ENCODE data around the gene B3GLCT. TPM values are rescaled to one million over a fixed set of nuclear protein-coding genes. Genes with fewer than 3 reads are reported as not detected.

B3GLCT gene
- 19.5 and 22.3 TPM in 2 replicates for total RNA-seq (2014; rRNA removed; shearing (Covaris generic))

- H3K27me3 ChIP-seq (replicated peaks): no peaks in the 10 kb centered on the region
- peaks cover 9% of the 10 kb centered on the region for H3K36me3 ChIP-seq
- peak within 1 kb of the TSS; percentile 88 for H3K27ac ChIP-seq
- H3K9me3 ChIP-seq (replicated peaks): peaks cover 5% of the 10 kb centered on the region; the same call in 1 of the 2 replicates
- H3K4me1 ChIP-seq (replicated peaks): peaks cover 28% of the 10 kb centered on the region
- H3K4me3 ChIP-seq: peak within 1 kb of the TSS; percentile 99
- peak; percentile 68 to 85 for DNase-seq (ENCODE audit: low read depth in 1 of 2, low spot score in 2 of 2)
These were observed at the start of gene B3GLCT for GRCh38 chr13:31199849-31200636. Gene B3GLCT, plus strand, starts transcription at chr13:31199975. Its CDS starts 110 bp downstream, at chr13:31200085.

GRCh38 chr13:31150315-31150985, 49.3 kb upstream of the B3GLCT start:
- Histone ChIP-seq H3K27ac (no peak overlapping the region), H3K9me3 (replicated peaks) (no peaks in the 10 kb centered on the region), H3K4me1 (replicated peaks) (no peaks in the 10 kb centered on the region), H3K36me3 (peaks cover 94% of the 10 kb centered on the region), H3K4me3 (no peak overlapping the region), H3K27me3 (replicated peaks) (no peaks in the 10 kb centered on the region)
- no peak for DNase-seq (ENCODE audit: low read depth in 1 of 2, low spot score in 2 of 2)

- Histone ChIP-seq H3K36me3 (peaks cover 94% of the 10 kb centered on the region), H3K27me3 (replicated peaks) (no peaks in the 10 kb centered on the region), H3K4me3 (no peak overlapping the region), H3K9me3 (replicated peaks) (no peaks in the 10 kb centered on the region), H3K4me1 (replicated peaks) (no peaks in the 10 kb centered on the region), H3K27ac (no peak overlapping the region)
- no peak for DNase-seq (ENCODE audit: low read depth in 1 of 2, low spot score in 2 of 2)
These were observed 47.9 kb upstream of the B3GLCT start for GRCh38 chr13:31151837-31152236.

- H3K4me1 ChIP-seq (replicated peaks): peaks cover 4% of the 10 kb centered on the region; the same call in 1 of the 2 replicates
- no peak overlapping the region for H3K27ac ChIP-seq
- no peak overlapping the region for H3K4me3 ChIP-seq
- no peaks in the 10 kb centered on the region for H3K27me3 ChIP-seq (replicated peaks)
- peaks cover 89% of the 10 kb centered on the region for H3K36me3 ChIP-seq
- no peaks in the 10 kb centered on the region for H3K9me3 ChIP-seq (replicated peaks)
- DNase-seq (ENCODE audit: low read depth in 1 of 2, low spot score in 2 of 2): no peak
These were observed 44.8 kb upstream of the B3GLCT start for GRCh38 chr13:31154939-31155338.

- Histone ChIP-seq H3K4me1 (replicated peaks) (peaks cover 4% of the 10 kb centered on the region; the same call in 1 of the 2 replicates), H3K36me3 (peaks cover 55% of the 10 kb centered on the region), H3K27me3 (replicated peaks) (no peaks in the 10 kb centered on the region), H3K27ac (no peak overlapping the region), H3K4me3 (peak overlapping the region; percentile 67), H3K9me3 (replicated peaks) (no peaks in the 10 kb centered on the region)
- DNase-seq (ENCODE audit: low read depth in 1 of 2, low spot score in 2 of 2): no peak
These were observed 40.5 kb upstream of the B3GLCT start for GRCh38 chr13:31159306-31159705.

- Histone ChIP-seq H3K9me3 (replicated peaks) (no peaks in the 10 kb centered on the region), H3K36me3 (peaks cover 38% of the 10 kb centered on the region), H3K4me1 (replicated peaks) (peaks cover 4% of the 10 kb centered on the region; the same call in 1 of the 2 replicates), H3K27ac (peak overlapping the region; percentile 56), H3K27me3 (replicated peaks) (no peaks in the 10 kb centered on the region), H3K4me3 (peak overlapping the region; percentile 67)
- peak; percentile 36 to 51 for DNase-seq (ENCODE audit: low read depth in 1 of 2, low spot score in 2 of 2)
These were observed 38.8 kb upstream of the B3GLCT start for GRCh38 chr13:31160857-31161556.

- no peaks in the 10 kb centered on the region for H3K27me3 ChIP-seq (replicated peaks)
- peak within 1 kb of the TSS; percentile 76 for H3K27ac ChIP-seq
- H3K4me1 ChIP-seq (replicated peaks): peaks cover 4% of the 10 kb centered on the region; the same call in 1 of the 2 replicates
- peak within 1 kb of the TSS; percentile 67 for H3K4me3 ChIP-seq
- DNase-seq (ENCODE audit: low read depth in 1 of 2, low spot score in 2 of 2): peak; percentile 96 to 98
- H3K36me3 ChIP-seq: peaks cover 34% of the 10 kb centered on the region
- H3K9me3 ChIP-seq (replicated peaks): no peaks in the 10 kb centered on the region
These were observed 38.1 kb upstream of the B3GLCT start, which contains the start of gene HSPH1 for GRCh38 chr13:31161557-31162150. Gene HSPH1, minus strand, starts transcription at chr13:31161904. Its CDS starts 322 bp downstream, at chr13:31161582.

- peak overlapping the region; percentile 76 for H3K27ac ChIP-seq
- no peaks in the 10 kb centered on the region for H3K27me3 ChIP-seq (replicated peaks)
- peaks cover 4% of the 10 kb centered on the region; the same call in 1 of the 2 replicates for H3K4me1 ChIP-seq (replicated peaks)
- H3K36me3 ChIP-seq: peaks cover 26% of the 10 kb centered on the region
- DNase-seq (ENCODE audit: low read depth in 1 of 2, low spot score in 2 of 2): peak; percentile 95 to 98
- H3K9me3 ChIP-seq (replicated peaks): no peaks in the 10 kb centered on the region
- H3K4me3 ChIP-seq: peak overlapping the region; percentile 67
These were observed 37.4 kb upstream of the B3GLCT start for GRCh38 chr13:31162151-31163008.

- Histone ChIP-seq H3K36me3 (peaks cover under 1% of the 10 kb centered on the region), H3K4me1 (replicated peaks) (peaks cover 1% of the 10 kb centered on the region), H3K9me3 (replicated peaks) (no peaks in the 10 kb centered on the region), H3K27me3 (replicated peaks) (no peaks in the 10 kb centered on the region), H3K4me3 (no peak overlapping the region), H3K27ac (no peak overlapping the region)
- no peak for DNase-seq (ENCODE audit: low read depth in 1 of 2, low spot score in 2 of 2)
These were observed 33.2 kb upstream of the B3GLCT start for GRCh38 chr13:31166591-31166990.

- H3K27me3 ChIP-seq (replicated peaks): no peaks in the 10 kb centered on the region
- no peak overlapping the region for H3K27ac ChIP-seq
- H3K9me3 ChIP-seq (replicated peaks): no peaks in the 10 kb centered on the region
- peaks cover 10% of the 10 kb centered on the region for H3K4me1 ChIP-seq (replicated peaks)
- DNase-seq (ENCODE audit: low read depth in 1 of 2, low spot score in 2 of 2): no peak
- no peak overlapping the region for H3K4me3 ChIP-seq
- no peaks in the 10 kb centered on the region for H3K36me3 ChIP-seq
These were observed 32.3 kb upstream of the B3GLCT start for GRCh38 chr13:31167490-31167889.

- Histone ChIP-seq H3K27me3 (replicated peaks) (no peaks in the 10 kb centered on the region), H3K4me1 (replicated peaks) (peaks cover 16% of the 10 kb centered on the region), H3K27ac (no peak overlapping the region), H3K4me3 (no peak overlapping the region), H3K36me3 (no peaks in the 10 kb centered on the region), H3K9me3 (replicated peaks) (no peaks in the 10 kb centered on the region)
- no peak for DNase-seq (ENCODE audit: low read depth in 1 of 2, low spot score in 2 of 2)
These were observed 31.6 kb upstream of the B3GLCT start for GRCh38 chr13:31168166-31168565.

GRCh38 chr13:31168736-31169135, 31.0 kb upstream of the B3GLCT start:
- H3K27me3 ChIP-seq (replicated peaks): no peaks in the 10 kb centered on the region
- no peaks in the 10 kb centered on the region for H3K9me3 ChIP-seq (replicated peaks)
- no peaks in the 10 kb centered on the region for H3K36me3 ChIP-seq
- peaks cover 22% of the 10 kb centered on the region for H3K4me1 ChIP-seq (replicated peaks)
- no peak overlapping the region for H3K4me3 ChIP-seq
- DNase-seq (ENCODE audit: low read depth in 1 of 2, low spot score in 2 of 2): no peak
- H3K27ac ChIP-seq: no peak overlapping the region
